ENCODE measurements around the gene ATP6V0D1. TPM values are rescaled to one million over a fixed set of nuclear protein-coding genes. Genes with fewer than 3 reads are reported as not detected.

Gene ATP6V0D1
- total and polyA plus RNA-seq, 5 experiments from 2014 or later, result 33.3 to 89.6 (median 74.7) TPM

GRCh38 chr16:67474551-67475455 is 6.2 kb downstream of the ATP6V0D1 start:
- Mint-ChIP-seq H3K36me3 (peaks cover 0 to 17% (median 2%) of the 10 kb centered on the region in 3 donors), H3K9me3 (no peaks in the 10 kb centered on the region), H3K27ac (peak overlapping the region in 1 of 10 donors; percentile 4), H3K4me1 (peaks cover 27 to 79% (median 68%) of the 10 kb centered on the region in 4 donors), H3K4me3 (no peak overlapping the region), H3K27me3 (no peaks in the 10 kb centered on the region)
- DNase-seq, result no peak
- no peak for ATAC-seq
- POLR2A ChIA-PET, result no interaction called here

DNA sequence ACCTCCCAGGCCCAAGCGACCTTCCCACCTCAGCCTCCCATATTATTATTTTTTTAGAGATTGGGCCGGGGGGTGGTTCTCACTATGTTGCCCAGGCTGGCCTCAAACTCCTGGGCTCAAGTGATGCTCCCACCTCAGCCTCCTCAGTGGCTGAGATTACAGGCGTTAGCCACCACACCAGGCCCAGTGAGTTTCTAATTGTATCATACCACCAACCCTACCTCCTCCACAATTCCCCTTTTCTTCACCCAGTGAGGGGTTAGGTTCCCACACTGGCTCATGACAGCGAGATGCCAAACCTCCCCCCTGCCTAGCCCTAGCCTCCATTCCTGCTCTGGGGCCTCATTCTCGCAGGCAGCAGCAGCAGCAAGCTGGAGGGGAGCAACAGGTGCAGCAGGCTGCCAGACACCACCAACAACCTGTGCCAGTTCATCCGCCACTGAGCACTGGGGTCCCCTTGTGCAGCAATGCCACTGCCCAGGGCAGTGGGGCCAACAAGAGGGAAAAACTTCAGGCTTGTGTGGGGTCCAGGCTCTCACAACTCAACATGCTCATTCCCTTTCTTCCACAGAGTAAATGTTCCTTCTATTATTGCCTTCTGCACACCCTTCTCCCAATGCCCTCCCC is 9.1 kb downstream of the ATP6V0D1 start:
- Mint-ChIP-seq H3K4me3 (peak overlapping the region in 1 of 10 donors; percentile 14), H3K9me3 (no peaks in the 10 kb centered on the region), H3K27me3 (no peaks in the 10 kb centered on the region), H3K36me3 (peaks cover 0 to 21% (median 0%) of the 10 kb centered on the region in 3 donors), H3K4me1 (peaks cover 33 to 64% (median 62%) of the 10 kb centered on the region in 4 donors), H3K27ac (peak overlapping the region in 2 of 10 donors; percentile 14 to 53)
- POLR2A ChIA-PET, result no interaction called here
- DNase-seq, result no peak
- no peak for ATAC-seq

GRCh38 chr16:67470359-67470758 is 10.6 kb downstream of the ATP6V0D1 start:
- ATAC-seq, result no peak
- POLR2A ChIA-PET, result no interaction called here
- Mint-ChIP-seq H3K27ac (peak overlapping the region in 1 of 10 donors; percentile 23), H3K9me3 (no peaks in the 10 kb centered on the region), H3K27me3 (no peaks in the 10 kb centered on the region), H3K4me1 (peaks cover 39 to 72% (median 66%) of the 10 kb centered on the region in 4 donors), H3K4me3 (no peak overlapping the region), H3K36me3 (peaks cover 0 to 18% (median 0%) of the 10 kb centered on the region in 3 donors)
- DNase-seq, result no peak

DNA sequence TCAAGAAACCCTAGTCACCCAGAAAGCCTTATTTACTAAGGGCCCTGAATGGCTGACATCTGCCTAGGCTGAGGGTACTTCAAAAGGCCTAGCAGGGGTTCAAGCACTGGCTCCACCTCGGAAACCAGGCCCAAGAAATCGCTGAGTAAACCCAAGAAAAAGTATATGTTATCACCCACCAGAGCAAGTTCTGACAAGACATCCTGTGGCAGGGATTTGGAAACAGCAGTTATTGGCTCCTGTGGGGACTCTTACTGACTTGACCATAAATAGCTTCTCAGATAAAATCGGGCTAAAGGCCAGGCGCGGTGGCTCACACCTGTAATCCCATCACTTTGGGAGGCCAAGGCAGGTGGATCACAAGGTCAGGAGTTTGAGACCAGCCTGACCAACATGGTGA is 12.2 kb downstream of the ATP6V0D1 start:
- Mint-ChIP-seq H3K36me3 (peaks cover 0 to 13% (median 0%) of the 10 kb centered on the region in 3 donors), H3K4me1 (peaks cover 34 to 65% (median 60%) of the 10 kb centered on the region in 4 donors), H3K27ac (peak overlapping the region in 3 of 10 donors; percentile 38 to 78 (median 43)), H3K4me3 (no peak overlapping the region), H3K9me3 (no peaks in the 10 kb centered on the region), H3K27me3 (no peaks in the 10 kb centered on the region)
- no peak for DNase-seq
- ATAC-seq, result no peak
- POLR2A ChIA-PET, result interaction anchor here (0.7 kb wide), 1 partner anchor 46 kb away, joined by 3 read pairs; no protein-coding TSS in a partner anchor

GRCh38 chr16:67466581-67466980 is 14.4 kb downstream of the ATP6V0D1 start:
- peaks cover 0 to 14% (median 0%) of the 10 kb centered on the region in 3 donors for H3K36me3 Mint-ChIP-seq
- peaks cover 27 to 57% (median 54%) of the 10 kb centered on the region in 4 donors for H3K4me1 Mint-ChIP-seq
- no peaks in the 10 kb centered on the region for H3K9me3 Mint-ChIP-seq
- no peaks in the 10 kb centered on the region for H3K27me3 Mint-ChIP-seq
- H3K4me3 Mint-ChIP-seq, result no peak overlapping the region
- POLR2A ChIA-PET, result no interaction called here
- no peak overlapping the region for H3K27ac Mint-ChIP-seq
- DNase-seq, result no peak
- no peak for ATAC-seq

DNA sequence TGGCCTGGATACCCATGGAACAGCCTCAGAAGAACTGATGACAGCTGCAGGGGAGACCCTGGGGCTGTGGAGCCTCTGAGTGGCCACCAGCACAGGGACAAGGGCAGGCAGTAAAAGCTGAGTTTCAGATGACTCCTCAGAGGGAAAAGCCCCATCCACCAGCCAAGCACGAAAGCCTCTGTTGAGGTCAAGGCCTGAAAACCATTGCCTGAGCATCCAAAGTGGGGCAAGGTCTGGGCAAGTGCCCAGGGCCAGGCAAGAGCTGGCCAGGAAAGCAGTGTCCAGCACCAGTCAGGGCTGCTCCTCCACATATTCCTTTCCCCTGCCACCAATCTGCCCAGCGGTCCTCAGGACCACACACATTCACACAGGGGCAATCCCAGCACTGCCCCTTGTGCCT is 16.4 kb downstream of the ATP6V0D1 start:
- Mint-ChIP-seq H3K4me1 (peaks cover 26 to 60% (median 48%) of the 10 kb centered on the region in 4 donors), H3K27me3 (no peaks in the 10 kb centered on the region), H3K4me3 (no peak overlapping the region), H3K36me3 (peaks cover 0 to 12% (median 0%) of the 10 kb centered on the region in 3 donors), H3K9me3 (no peaks in the 10 kb centered on the region), H3K27ac (no peak overlapping the region)
- POLR2A ChIA-PET, result no interaction called here
- ATAC-seq (no peak), DNase-seq (no peak)

- Mint-ChIP-seq H3K27ac (no peak overlapping the region), H3K4me1 (peaks cover 29 to 61% (median 51%) of the 10 kb centered on the region in 4 donors), H3K27me3 (no peaks in the 10 kb centered on the region), H3K36me3 (peaks cover 0 to 12% (median 0%) of the 10 kb centered on the region in 3 donors), H3K4me3 (no peak overlapping the region), H3K9me3 (no peaks in the 10 kb centered on the region)
- POLR2A ChIA-PET, result no interaction called here
- DNase-seq, result no peak
- ATAC-seq, result no peak
Observed at GRCh38 chr16:67463691-67464090, 17.3 kb downstream of the ATP6V0D1 start.

DNA sequence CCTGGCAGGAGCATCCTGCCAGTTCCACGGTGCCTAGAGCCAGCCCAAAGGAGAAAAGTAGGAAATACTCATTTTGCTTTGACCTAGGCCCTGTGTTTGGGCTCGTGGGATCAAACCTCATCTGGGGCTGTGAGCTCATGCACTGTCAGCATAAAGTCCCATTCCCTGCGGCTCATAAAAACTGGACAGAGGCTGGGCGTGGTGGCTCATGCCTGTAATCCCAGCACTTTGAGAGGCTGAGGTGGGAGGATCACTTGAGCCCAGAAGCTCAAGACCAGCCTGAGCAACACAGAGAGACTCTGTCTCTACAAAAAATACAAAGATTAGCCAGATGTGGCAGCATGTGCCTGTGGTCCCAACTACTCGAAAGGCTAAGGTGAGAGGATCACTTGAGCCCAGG is 17.9 kb downstream of the ATP6V0D1 start:
- Mint-ChIP-seq H3K4me3 (no peak overlapping the region), H3K36me3 (peaks cover 0 to 7% (median 0%) of the 10 kb centered on the region in 3 donors), H3K27me3 (no peaks in the 10 kb centered on the region), H3K27ac (peak overlapping the region in 1 of 10 donors; percentile 88), H3K9me3 (no peaks in the 10 kb centered on the region), H3K4me1 (peaks cover 25 to 61% (median 48%) of the 10 kb centered on the region in 4 donors)
- POLR2A ChIA-PET, result no interaction called here
- ATAC-seq (no peak), DNase-seq (no peak)

DNA sequence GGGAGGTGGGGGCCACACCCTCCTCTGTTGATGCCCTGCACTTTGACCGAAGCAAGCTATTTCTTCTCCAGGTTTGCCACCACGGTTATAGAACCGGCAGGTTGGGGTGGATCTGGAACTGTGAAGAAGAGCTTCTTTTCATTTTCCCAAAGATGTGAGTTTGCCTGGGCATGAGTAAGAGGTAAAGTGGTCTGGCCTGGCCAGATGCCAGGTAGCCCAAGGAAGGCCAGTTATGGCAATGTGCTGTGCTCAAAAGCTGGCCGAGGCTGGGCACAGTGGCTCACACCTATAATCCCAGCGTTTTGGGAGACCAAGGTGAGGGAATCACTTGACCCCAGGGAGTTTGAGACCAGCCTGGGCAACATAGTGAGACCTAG is 18.7 kb downstream of the ATP6V0D1 start:
- no peaks in the 10 kb centered on the region for H3K27me3 Mint-ChIP-seq
- H3K36me3 Mint-ChIP-seq, result peaks cover 0 to 7% (median 0%) of the 10 kb centered on the region in 3 donors

GRCh38 chr16:67461600-67462278 is 19.2 kb downstream of the ATP6V0D1 start:
- Mint-ChIP-seq H3K4me1 (peaks cover 29 to 56% (median 45%) of the 10 kb centered on the region in 4 donors), H3K27ac (peak overlapping the region in 1 of 10 donors; percentile 50), H3K4me3 (no peak overlapping the region), H3K27me3 (no peaks in the 10 kb centered on the region), H3K9me3 (no peaks in the 10 kb centered on the region), H3K36me3 (peaks cover 0 to 7% (median 0%) of the 10 kb centered on the region in 3 donors)
- ATAC-seq (no peak), DNase-seq (no peak)
- POLR2A ChIA-PET, result interaction anchor here (0.6 kb wide), 1 partner anchor 125 kb away, joined by 3 read pairs; no protein-coding TSS in a partner anchor

More for the DNA sequence above, 18.7 kb downstream of the ATP6V0D1 start:
- Mint-ChIP-seq H3K4me3 (no peak overlapping the region), H3K4me1 (peaks cover 24 to 56% (median 46%) of the 10 kb centered on the region in 4 donors), H3K27ac (peak overlapping the region in 1 of 10 donors; percentile 56), H3K9me3 (no peaks in the 10 kb centered on the region)
- ATAC-seq (no peak), DNase-seq (no peak)
- POLR2A ChIA-PET, result interaction anchor here (0.6 kb wide), 1 partner anchor 125 kb away, joined by 3 read pairs; no protein-coding TSS in a partner anchor

DNA sequence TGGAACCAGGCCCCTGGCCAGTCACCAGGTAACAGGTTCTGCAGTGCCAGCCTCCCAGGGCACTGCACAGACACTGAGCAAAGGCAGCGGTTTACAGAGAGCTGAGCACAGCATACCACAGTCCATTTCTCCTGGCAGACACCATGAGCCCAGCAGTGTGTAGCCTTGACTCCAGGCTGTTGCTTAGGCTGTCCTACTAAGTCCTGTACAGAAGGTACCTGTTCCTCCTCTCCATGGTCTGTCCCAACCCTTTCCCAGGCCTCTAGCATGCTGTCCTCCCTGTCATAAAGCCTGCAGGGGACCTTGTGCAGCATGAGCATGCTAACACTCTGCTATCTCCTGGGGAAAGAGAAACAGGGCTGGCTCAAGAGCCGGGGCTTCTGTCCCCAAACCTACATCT is 20.0 kb downstream of the ATP6V0D1 start:
- ATAC-seq, result no peak
- DNase-seq, result no peak
- H3K4me3 Mint-ChIP-seq, result no peak overlapping the region
- peaks cover 0 to 7% (median 0%) of the 10 kb centered on the region in 3 donors for H3K36me3 Mint-ChIP-seq
- no peaks in the 10 kb centered on the region for H3K27me3 Mint-ChIP-seq
- POLR2A ChIA-PET, result interaction anchor here (1.7 kb wide), 1 partner anchor 19 kb away, joined by 5 read pairs; the partner anchor contains the start of gene ATP6V0D1
- H3K27ac Mint-ChIP-seq, result peak overlapping the region in 2 of 10 donors; percentile 50 to 56
- H3K4me1 Mint-ChIP-seq, result peaks cover 28 to 59% (median 45%) of the 10 kb centered on the region in 4 donors
- no peaks in the 10 kb centered on the region for H3K9me3 Mint-ChIP-seq

- Mint-ChIP-seq H3K4me3 (no peak overlapping the region), H3K9me3 (no peaks in the 10 kb centered on the region), H3K4me1 (peaks cover 24 to 57% (median 44%) of the 10 kb centered on the region in 4 donors), H3K36me3 (peaks cover 0 to 7% (median 0%) of the 10 kb centered on the region in 3 donors), H3K27me3 (no peaks in the 10 kb centered on the region), H3K27ac (no peak overlapping the region)
- DNase-seq (no peak), ATAC-seq (no peak)
- POLR2A ChIA-PET, result interaction anchor here (1.7 kb wide), 1 partner anchor 20 kb away, joined by 5 read pairs; the partner anchor contains the start of gene ATP6V0D1
Observed at GRCh38 chr16:67460168-67460567, 20.8 kb downstream of the ATP6V0D1 start.

All from naive thymus-derived CD8-positive, alpha-beta T cell (primary cell).